K562 (cell line): ENCODE results near the gene WSCD1.

Source experiments
- POLR2A ChIP-seq: fragments of 450-650 bp; conservative IDR thresholded peaks from 2 replicates; pipeline ENCODE4 v1.6.1; 2016
- ZNF239 ChIP-seq: fragments of 250-450 bp; sonication (Bioruptor Pico); IDR thresholded peaks from 2 replicates; pipeline ENCODE4 v1.4.0; 2020; ENCODE audit warnings: mild to moderate bottlenecking
- TF ChIP-seq, protein P1 (sequence below): fragments of 450-650 bp; formaldehyde crosslinking; IDR thresholded peaks from 2 replicates; pipeline ENCODE4 v1.4.0; 2022; ENCODE audit warnings: missing genetic modification characterization

DNA sequence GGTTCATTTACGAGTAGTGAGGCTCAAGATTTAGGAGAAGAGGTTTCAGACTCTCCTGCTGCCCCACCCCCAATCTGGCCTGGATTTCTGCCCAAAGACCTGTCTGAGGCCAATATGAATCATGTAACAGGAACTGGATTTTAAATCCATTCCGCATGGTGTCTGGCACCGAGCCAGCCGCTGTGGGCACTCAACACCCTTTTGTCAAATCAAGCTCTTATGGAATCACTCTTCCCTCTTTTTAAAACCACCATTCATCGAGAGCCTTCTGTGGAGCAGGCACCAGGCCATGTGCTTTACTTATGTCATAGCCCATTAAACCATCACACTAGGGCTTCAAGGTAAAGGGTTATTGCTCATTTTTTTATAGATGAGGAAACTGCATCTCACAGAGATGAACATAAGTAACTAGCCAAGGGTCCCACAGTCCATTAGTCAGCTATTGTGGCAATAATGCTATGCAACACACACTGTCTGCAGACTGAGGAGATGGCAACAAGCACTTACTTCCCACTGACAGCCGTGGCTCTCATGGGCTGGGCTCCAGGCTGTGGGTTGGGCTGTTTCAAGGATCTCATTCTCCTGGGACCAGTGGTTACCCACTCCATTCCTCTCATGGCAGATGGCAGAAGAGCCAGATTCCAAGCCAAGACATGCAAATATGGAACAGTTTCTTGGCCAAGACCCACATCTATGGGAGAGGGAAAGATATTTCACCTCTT lies 93.6 kb downstream of the WSCD1 start:
- TF ChIP-seq ZNF239: no peak
- no peak for TF ChIP-seq POLR2A
- TF ChIP-seq, protein P1, sequence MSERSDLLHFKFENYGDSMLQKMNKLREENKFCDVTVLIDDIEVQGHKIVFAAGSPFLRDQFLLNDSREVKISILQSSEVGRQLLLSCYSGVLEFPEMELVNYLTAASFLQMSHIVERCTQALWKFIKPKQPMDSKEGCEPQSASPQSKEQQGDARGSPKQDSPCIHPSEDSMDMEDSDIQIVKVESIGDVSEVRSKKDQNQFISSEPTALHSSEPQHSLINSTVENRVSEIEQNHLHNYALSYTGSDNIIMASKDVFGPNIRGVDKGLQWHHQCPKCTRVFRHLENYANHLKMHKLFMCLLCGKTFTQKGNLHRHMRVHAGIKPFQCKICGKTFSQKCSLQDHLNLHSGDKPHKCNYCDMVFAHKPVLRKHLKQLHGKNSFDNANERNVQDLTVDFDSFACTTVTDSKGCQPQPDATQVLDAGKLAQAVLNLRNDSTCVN (CRISPR knock-in tag): no peak
